GM19035 (cell line): ENCODE measurements around the gene MPP2.

ENCODE experiments used
- ATAC-seq: cut with Tn5 transposase; IDR thresholded peaks from one replicate; pipeline ENCODE4 v1.9.1; 2021; ENCODE audit not compliant: unreplicated experiment

The MPP2 gene

DNA sequence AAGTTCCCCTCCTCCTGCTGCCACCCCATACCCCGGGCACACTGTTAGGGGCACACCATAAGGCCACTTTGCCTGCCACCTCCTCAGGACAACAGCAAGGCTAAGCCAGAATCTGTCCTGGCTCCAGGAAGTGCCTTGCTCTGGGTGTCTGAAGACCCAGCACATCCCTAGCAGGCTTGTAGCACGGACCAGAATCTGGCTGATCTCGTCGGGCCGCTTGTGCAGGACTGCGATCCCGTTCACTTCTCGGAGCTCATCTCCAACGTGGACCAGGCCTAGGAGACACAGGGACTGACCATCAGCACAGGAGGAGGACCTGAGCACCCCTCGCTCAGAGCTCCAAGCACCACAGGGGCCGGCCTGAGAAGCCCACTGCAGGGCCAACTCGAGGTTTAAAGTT lies 81.8 kb downstream of the MPP2 start:
- no peak for ATAC-seq
